HG03439 (cell line): ENCODE measurements around the gene THAP8.

Experiments used
- ATAC-seq: cut with Tn5 transposase; IDR thresholded peaks from one replicate; pipeline ENCODE4 v1.9.1; 2021; ENCODE audit warnings: mild to moderate bottlenecking, moderate library complexity; ENCODE audit not compliant: unreplicated experiment

THAP8 gene

GRCh38 chr19:36054119-36054732 is at the start of gene THAP8:
Gene THAP8, minus strand, starts transcription at chr19:36054285. Its CDS starts 68 bp downstream, at chr19:36054217.
- peak; percentile 85 for ATAC-seq

- ATAC-seq, result no peak
Observed at GRCh38 chr19:36103040-36103626, 49.0 kb upstream of the THAP8 start.

- ATAC-seq, result no peak
Observed at GRCh38 chr19:36101550-36102327, 47.7 kb upstream of the THAP8 start.

GRCh38 chr19:36100476-36100875 is 46.4 kb upstream of the THAP8 start:
- no peak for ATAC-seq

- no peak for ATAC-seq
Observed at GRCh38 chr19:36099166-36099785, 45.2 kb upstream of the THAP8 start.

GRCh38 chr19:36097036-36097435 is 43.0 kb upstream of the THAP8 start:
- no peak for ATAC-seq

- no peak for ATAC-seq
Observed at GRCh38 chr19:36093687-36094086, 39.6 kb upstream of the THAP8 start.

GRCh38 chr19:36093146-36093662 is 39.1 kb upstream of the THAP8 start:
- no peak for ATAC-seq

- ATAC-seq, result no peak
Observed at GRCh38 chr19:36092566-36092965, 38.5 kb upstream of the THAP8 start.

- ATAC-seq, result no peak
Observed at GRCh38 chr19:36090910-36091695, 37.0 kb upstream of the THAP8 start.

- no peak for ATAC-seq
Observed at GRCh38 chr19:36089847-36090246, 35.8 kb upstream of the THAP8 start.

GRCh38 chr19:36086326-36086725 is 32.2 kb upstream of the THAP8 start:
- ATAC-seq, result no peak

- no peak for ATAC-seq
Observed at GRCh38 chr19:36084231-36085009, 30.3 kb upstream of the THAP8 start.

GRCh38 chr19:36082916-36083315 is 28.8 kb upstream of the THAP8 start:
- ATAC-seq, result no peak

GRCh38 chr19:36081894-36082293 is 27.8 kb upstream of the THAP8 start:
- no peak for ATAC-seq

GRCh38 chr19:36081385-36081784 is 27.3 kb upstream of the THAP8 start:
- no peak for ATAC-seq

GRCh38 chr19:36079389-36079945 is 25.4 kb upstream of the THAP8 start:
- no peak for ATAC-seq

- ATAC-seq, result no peak
Observed at GRCh38 chr19:36073121-36073876, 19.2 kb upstream of the THAP8 start.

- ATAC-seq, result no peak
Observed at GRCh38 chr19:36072081-36072480, 18.0 kb upstream of the THAP8 start.
